ENCODE results near the gene MXI1.

GRCh38 chr10:110304394-110304779, 97.0 kb downstream of the MXI1 start:
- TF ChIP-seq EP300 (IDR thresholded peaks at IDR 0.05), result no peak
- TF ChIP-seq, protein P1, sequence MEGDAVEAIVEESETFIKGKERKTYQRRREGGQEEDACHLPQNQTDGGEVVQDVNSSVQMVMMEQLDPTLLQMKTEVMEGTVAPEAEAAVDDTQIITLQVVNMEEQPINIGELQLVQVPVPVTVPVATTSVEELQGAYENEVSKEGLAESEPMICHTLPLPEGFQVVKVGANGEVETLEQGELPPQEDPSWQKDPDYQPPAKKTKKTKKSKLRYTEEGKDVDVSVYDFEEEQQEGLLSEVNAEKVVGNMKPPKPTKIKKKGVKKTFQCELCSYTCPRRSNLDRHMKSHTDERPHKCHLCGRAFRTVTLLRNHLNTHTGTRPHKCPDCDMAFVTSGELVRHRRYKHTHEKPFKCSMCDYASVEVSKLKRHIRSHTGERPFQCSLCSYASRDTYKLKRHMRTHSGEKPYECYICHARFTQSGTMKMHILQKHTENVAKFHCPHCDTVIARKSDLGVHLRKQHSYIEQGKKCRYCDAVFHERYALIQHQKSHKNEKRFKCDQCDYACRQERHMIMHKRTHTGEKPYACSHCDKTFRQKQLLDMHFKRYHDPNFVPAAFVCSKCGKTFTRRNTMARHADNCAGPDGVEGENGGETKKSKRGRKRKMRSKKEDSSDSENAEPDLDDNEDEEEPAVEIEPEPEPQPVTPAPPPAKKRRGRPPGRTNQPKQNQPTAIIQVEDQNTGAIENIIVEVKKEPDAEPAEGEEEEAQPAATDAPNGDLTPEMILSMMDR (IDR thresholded peaks at IDR 0.05), result no peak
- no peak for TF ChIP-seq POLR2A (IDR thresholded peaks at IDR 0.05)
